ENCODE measurements around the gene GUCA1C. TPM values are rescaled to one million over a fixed set of nuclear protein-coding genes. Genes with fewer than 3 reads are reported as not detected.

Gene GUCA1C
- total RNA-seq, 4 donors from 2014 or later: not detected

DNA sequence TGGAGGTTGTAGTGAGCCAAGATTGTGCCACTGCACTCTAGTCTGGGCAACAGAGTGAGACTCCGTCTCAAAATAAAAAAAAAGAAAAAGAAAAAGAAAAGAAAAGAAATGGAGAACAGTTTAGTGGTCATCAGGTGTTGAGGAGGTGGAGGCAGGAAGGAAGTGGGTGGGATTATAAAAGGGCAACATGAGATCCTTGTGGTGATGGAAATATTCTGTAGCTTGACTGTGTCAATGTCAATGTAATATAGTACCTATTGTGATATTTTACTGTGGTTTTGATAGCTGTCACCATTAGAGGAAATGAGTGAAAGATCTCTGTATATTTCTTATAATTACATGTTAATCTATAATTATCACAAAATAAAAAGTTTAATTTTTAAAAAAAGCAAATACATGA lies 70.3 kb downstream of the GUCA1C start:
- TF ChIP-seq, protein P1, sequence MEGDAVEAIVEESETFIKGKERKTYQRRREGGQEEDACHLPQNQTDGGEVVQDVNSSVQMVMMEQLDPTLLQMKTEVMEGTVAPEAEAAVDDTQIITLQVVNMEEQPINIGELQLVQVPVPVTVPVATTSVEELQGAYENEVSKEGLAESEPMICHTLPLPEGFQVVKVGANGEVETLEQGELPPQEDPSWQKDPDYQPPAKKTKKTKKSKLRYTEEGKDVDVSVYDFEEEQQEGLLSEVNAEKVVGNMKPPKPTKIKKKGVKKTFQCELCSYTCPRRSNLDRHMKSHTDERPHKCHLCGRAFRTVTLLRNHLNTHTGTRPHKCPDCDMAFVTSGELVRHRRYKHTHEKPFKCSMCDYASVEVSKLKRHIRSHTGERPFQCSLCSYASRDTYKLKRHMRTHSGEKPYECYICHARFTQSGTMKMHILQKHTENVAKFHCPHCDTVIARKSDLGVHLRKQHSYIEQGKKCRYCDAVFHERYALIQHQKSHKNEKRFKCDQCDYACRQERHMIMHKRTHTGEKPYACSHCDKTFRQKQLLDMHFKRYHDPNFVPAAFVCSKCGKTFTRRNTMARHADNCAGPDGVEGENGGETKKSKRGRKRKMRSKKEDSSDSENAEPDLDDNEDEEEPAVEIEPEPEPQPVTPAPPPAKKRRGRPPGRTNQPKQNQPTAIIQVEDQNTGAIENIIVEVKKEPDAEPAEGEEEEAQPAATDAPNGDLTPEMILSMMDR (IDR thresholded peaks at IDR 0.05; ENCODE audit: low read depth): no peak

DNA sequence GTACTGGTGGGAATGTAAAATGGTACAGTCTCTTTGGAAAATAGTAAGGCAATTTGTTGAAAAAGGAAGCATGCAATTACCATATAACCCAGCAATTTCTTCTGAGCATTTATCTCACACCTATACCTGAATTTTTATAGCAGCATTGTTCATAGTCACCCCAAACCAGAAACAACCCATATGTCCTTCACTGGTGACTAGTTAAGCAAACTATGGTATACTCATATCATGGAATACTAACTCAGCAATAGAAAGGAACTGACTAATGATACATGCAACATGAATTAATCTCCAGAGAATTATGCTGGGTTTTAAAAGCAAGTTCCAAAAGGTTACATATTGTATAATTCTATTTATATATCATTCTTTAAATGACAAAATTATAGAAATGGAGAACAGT lies 70.9 kb downstream of the GUCA1C start:
- TF ChIP-seq, protein P1 (IDR thresholded peaks at IDR 0.05; ENCODE audit: low read depth): no peak

DNA sequence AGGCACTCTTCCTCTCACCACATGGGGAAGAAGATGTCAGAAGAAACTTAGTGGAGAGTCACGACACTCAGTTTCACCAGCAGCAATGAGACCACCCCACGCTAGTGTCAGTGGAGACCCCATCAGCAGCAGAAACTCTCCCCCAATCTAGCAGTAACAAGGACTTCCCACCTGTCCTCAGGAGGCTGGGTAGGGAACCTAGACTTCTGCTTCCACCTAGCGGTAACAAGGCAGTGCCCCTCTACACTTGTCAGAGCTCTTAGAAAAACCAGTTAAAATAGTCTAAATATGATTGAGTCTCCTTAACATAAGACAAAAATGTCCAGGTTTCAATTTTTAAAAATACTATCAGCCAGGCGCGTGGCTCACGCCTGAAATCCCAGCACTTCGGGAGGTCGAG lies 73.8 kb downstream of the GUCA1C start:
- TF ChIP-seq, protein P1 (IDR thresholded peaks at IDR 0.05; ENCODE audit: low read depth): no peak

DNA sequence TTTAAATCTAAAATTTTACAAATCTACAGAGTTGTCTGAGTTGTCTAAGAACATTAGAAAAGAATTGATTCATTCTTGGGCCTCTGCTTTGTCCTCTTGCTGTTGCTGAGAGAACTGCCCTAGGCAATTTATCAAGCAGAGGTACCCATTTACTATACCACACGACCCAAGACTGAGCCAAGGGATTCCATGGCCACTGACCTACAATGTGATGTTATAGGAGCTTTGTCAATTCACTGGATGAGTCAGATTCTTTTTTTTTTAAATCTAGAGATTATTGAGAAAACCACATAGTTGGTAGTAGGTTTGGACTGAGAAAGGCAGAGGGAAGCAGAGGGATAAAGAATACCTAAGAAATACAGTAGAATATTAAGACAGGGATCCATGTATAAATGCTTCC lies 75.8 kb downstream of the GUCA1C start:
- TF ChIP-seq, protein P1 (IDR thresholded peaks at IDR 0.05; ENCODE audit: low read depth): no peak

DNA sequence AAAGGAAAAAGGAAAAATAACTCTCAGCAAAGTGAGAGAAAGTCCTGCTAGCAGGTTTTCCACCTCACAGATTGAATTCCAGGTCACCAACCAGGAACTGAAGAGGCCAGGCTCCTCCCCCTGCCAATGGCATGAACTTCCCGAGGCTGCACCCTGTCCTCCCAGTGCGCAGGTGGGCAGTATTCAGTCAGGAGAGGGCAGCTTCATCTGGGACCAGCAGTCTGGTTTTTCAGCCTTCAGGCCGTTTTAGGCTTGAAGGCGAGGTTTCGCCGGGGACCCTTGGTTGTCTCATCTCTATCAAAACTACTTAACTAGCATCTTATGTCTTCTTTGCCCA lies 89.9 kb downstream of the GUCA1C start:
- TF ChIP-seq, protein P1 (IDR thresholded peaks at IDR 0.05; ENCODE audit: low read depth): no peak

DNA sequence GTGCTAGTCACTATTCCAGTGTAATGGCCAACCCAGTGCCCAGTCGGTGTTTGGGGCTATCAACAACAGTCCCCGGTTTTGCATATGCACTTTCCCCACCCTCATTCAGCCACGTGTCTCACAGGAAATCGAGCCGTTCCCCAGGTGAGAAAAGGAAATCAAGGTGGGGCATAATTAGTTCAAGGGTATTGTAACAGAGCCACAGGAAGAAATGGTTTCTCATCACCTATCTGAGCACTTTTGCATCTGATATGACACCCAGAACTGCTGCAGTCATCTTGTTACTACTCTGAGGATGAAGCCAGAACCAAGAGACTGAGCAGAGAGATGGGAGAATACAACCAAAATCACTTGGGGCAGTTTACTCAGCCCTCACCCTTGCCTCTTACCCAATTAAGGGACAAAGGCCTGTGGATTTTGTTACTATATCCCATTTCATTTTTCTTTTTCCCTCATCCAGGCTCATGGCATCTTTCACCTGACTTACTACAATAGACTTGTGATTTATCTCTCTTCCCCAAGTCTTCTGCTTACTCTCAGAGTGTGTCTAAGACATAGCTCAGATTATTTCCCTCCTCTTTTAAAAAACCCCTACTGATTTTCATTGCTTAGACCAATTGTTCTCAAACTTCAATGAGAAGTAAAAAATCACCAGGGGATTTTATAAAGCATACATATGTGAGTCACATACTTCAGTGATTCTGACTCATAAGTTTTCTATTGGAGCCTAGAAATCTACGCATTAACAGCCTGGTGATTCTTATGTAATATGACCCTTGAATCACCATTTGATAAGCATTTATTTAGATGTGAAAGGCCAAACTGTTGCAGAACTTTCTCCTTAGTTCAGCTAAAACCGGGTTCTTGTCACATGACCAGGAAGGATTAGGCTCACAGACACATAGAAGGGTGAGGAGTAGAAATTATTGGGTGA lies 90.5 kb downstream of the GUCA1C start:
- TF ChIP-seq, protein P1 (IDR thresholded peaks at IDR 0.05; ENCODE audit: low read depth): no peak

DNA sequence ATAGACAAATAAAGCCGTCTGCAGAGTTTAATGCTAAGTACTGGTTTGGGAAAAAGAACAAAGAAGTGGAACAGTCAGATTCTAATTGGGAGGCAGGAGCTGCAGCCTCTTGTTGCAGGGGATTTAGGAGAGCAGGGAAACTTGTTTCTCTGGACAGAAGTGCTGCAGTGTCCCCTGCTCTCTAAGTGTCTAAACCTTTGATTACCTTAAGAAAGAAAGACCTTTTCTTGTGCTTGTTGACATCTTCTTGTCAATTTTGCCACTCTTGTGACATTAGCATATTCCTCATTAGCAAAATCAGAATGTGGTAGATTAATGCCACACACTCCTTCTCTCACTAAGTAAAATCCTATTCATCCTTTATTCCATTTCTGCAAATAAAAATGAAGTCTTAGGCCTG lies 92.3 kb downstream of the GUCA1C start:
- TF ChIP-seq, protein P1 (IDR thresholded peaks at IDR 0.05; ENCODE audit: low read depth): no peak

Other genes starting within 250 kb of the GUCA1C start
- not detected for gene RETNLB, start 196.5 kb downstream of the GUCA1C start, total RNA-seq
- gene TRAT1, start 131.1 kb downstream of the GUCA1C start, total RNA-seq: 1 to 10 TPM in 2 of 4 donors, under 1 TPM in 1, not detected in 1; 0.66 to 2.0 (median 1.5) TPM
- under 1 TPM in 1 of 4 donors, not detected in 3; 0.17 TPM for gene MORC1, start 164.3 kb upstream of the GUCA1C start, total RNA-seq
- not detected for gene C3orf85, start 182.8 kb upstream of the GUCA1C start, total RNA-seq

Data from subcutaneous adipose tissue (tissue), 4 donors.